Measurements from ENCODE around the gene ERCC3.
A peak's percentile ranks its signal among the peaks of the same experiment; 100 is the strongest.
"Not testable (repeated sequence)": the region's sequence is repeated elsewhere in the genome, so short reads cannot be mapped to it uniquely, and the experiment has no call there.

Gene ERCC3

GRCh38 chr2:127278959-127279358, 15.0 kb downstream of the ERCC3 start:
- no peak for DNase-seq

GRCh38 chr2:127277028-127277427, 16.9 kb downstream of the ERCC3 start:
- DNase-seq = no peak

- DNase-seq = no peak
Observed at GRCh38 chr2:127275789-127276188, 18.2 kb downstream of the ERCC3 start.

- no peak for DNase-seq
Observed at GRCh38 chr2:127275356-127275755, 18.6 kb downstream of the ERCC3 start.

GRCh38 chr2:127270663-127271062, 23.3 kb downstream of the ERCC3 start:
- no peak for DNase-seq

GRCh38 chr2:127261804-127262406, 32.0 kb downstream of the ERCC3 start:
- DNase-seq = no peak

GRCh38 chr2:127259355-127259754, 34.6 kb downstream of the ERCC3 start:
- no peak for DNase-seq

- DNase-seq = no peak
Observed at GRCh38 chr2:127256866-127257265, 37.1 kb downstream of the ERCC3 start.

GRCh38 chr2:127256381-127256780, 37.6 kb downstream of the ERCC3 start:
- DNase-seq = no peak

- no peak for DNase-seq
Observed at GRCh38 chr2:127255721-127256120, 38.2 kb downstream of the ERCC3 start.

GRCh38 chr2:127255146-127255545, 38.8 kb downstream of the ERCC3 start:
- no peak for DNase-seq

GRCh38 chr2:127254386-127254981, 39.5 kb downstream of the ERCC3 start:
- no peak for DNase-seq

GRCh38 chr2:127241184-127241583, 52.8 kb downstream of the ERCC3 start:
- not testable (repeated sequence) for DNase-seq

- no peak for DNase-seq
Observed at GRCh38 chr2:127239395-127239794, 54.5 kb downstream of the ERCC3 start.

- DNase-seq = not testable (repeated sequence)
Observed at GRCh38 chr2:127237768-127238167, 56.2 kb downstream of the ERCC3 start.

GRCh38 chr2:127235082-127235702, 58.8 kb downstream of the ERCC3 start:
- DNase-seq = no peak

- no peak for DNase-seq
Observed at GRCh38 chr2:127233710-127234109, 60.2 kb downstream of the ERCC3 start.

GRCh38 chr2:127231130-127231865, 62.6 kb downstream of the ERCC3 start:
- DNase-seq = no peak

- no peak for DNase-seq
Observed at GRCh38 chr2:127229555-127229954, 64.4 kb downstream of the ERCC3 start.

- DNase-seq = no peak
Observed at GRCh38 chr2:127228102-127228501, 65.8 kb downstream of the ERCC3 start.

- not testable (repeated sequence) for DNase-seq
Observed at GRCh38 chr2:127227264-127227660, 66.7 kb downstream of the ERCC3 start.

GRCh38 chr2:127226520-127227263, 67.3 kb downstream of the ERCC3 start:
- peak; percentile 64 for DNase-seq

- no peak for DNase-seq
Observed at GRCh38 chr2:127226132-127226519, 67.8 kb downstream of the ERCC3 start.
